ENCODE data around the gene MLEC.

Gene MLEC, protein sequence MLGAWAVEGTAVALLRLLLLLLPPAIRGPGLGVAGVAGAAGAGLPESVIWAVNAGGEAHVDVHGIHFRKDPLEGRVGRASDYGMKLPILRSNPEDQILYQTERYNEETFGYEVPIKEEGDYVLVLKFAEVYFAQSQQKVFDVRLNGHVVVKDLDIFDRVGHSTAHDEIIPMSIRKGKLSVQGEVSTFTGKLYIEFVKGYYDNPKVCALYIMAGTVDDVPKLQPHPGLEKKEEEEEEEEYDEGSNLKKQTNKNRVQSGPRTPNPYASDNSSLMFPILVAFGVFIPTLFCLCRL

DNA sequence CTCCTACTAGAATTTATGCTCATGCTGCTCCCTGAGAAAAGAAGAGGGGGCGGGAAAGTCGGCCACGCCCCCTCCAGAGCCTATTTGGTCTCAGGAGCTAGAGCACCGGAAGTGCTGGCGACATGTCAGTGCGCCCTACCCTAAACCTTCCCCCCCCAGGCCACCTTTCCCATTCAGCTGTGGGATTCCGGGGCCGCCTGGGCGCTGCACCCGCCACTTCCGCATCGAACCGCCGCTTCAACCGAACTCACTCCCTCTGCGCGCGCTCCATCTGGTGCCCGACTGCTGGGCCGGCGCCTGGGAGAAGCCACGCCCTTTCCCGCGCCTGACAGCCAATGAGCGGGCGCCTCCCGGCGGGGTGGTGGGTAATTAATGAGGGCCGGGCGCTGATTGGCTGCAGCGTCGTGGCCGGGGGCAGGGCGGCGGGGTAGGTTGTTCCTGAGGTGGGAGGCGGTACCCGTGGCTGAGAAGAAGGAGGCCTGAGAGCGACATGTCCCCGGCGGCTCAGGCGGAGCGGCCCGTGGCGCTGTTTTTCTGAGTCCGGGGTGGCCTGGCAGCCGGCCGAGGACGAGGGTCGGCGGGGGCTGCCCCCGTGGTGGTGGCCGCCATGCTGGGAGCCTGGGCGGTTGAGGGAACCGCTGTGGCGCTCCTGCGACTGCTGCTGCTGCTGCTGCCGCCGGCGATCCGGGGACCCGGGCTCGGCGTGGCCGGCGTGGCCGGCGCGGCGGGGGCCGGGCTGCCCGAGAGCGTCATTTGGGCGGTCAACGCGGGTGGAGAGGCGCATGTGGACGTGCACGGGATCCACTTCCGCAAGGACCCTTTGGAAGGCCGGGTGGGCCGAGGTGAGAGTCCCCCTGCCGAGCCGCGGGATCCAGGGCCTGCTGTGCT, at the start of gene MLEC:
Gene MLEC (plus strand): TSS at position 460 of the 888 bp plus-strand sequence. CDS start 148 bp downstream, at position 608.
- H3K27ac ChIP-seq (ENCODE audit: low read length): no peak within 1 kb of the TSS
- H3K4me1 ChIP-seq (ENCODE audit: control insufficient read depth, insufficient read depth, low read length): no peaks in the 10 kb centered on the region
- DNase-seq (ENCODE audit: low read depth, low spot score): peak; percentile 86
- H3K9me3 ChIP-seq (ENCODE audit: control insufficient read depth, insufficient read depth, low read length): no peaks in the 10 kb centered on the region
- no CpG with 5 or more reads among the region's 84 CpGs for WGBS (ENCODE audit: insufficient coverage, insufficient read length)
- no peaks in the 10 kb centered on the region for H3K36me3 ChIP-seq (ENCODE audit: control insufficient read depth, insufficient read depth, low read length)
- peak within 1 kb of the TSS; percentile 95 for H3K4me3 ChIP-seq (ENCODE audit: low read length)
- H3K27me3 ChIP-seq (ENCODE audit: control insufficient read depth, insufficient read depth, low read length): no peaks in the 10 kb centered on the region

DNA sequence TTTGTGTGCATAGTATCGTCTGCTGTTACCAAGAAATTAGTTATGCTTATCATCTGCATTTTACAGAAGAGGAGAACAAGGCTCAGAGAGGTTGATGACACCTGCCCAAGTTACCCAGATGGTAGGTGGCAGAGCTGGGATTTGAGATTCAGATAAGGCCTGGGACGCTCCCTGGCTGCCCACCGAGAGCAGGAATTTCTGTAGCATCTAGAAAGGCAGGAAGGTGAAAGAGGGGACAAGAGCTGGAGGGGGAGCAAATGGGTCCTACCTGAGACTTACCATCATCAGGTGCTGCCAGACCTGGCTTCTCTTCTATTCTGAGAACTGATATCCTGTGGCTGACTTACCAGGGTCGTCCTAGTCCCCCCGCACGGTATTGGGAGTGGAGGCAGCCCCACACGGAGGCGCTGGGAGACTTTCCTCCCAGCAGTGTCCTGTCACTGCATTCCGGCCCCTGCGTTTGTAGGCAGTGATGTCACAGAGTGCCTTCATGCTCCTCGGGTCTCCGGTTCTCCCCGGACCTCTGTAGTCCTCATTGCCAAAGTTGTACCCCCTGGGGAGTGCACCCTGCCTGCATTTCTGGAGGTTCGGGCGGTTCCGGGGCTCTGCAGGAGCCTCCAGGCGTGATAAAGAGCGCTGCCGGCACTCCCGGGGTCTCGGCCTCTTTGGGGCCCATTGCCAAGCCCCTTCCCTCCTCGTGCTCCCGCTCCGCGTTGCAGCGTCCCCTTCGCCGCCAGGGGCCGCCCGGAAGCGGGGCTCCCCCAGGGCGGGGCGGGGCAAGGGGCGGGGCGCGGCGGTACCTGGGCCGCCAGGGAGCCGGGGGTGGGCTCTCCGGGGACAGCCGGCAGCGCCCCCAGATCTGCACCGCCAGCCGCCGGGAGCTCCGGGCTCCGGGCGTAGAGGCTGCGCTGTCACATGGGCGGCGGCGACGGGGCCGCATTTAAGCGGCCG, 46.9 kb upstream of the MLEC start, which contains the start of gene CABP1:
Gene CABP1 (plus strand): TSS at position 856 of the 951 bp plus-strand sequence. CDS start 60 bp downstream, at position 916.
- DNase-seq (ENCODE audit: low read depth, low spot score): no peak

DNA sequence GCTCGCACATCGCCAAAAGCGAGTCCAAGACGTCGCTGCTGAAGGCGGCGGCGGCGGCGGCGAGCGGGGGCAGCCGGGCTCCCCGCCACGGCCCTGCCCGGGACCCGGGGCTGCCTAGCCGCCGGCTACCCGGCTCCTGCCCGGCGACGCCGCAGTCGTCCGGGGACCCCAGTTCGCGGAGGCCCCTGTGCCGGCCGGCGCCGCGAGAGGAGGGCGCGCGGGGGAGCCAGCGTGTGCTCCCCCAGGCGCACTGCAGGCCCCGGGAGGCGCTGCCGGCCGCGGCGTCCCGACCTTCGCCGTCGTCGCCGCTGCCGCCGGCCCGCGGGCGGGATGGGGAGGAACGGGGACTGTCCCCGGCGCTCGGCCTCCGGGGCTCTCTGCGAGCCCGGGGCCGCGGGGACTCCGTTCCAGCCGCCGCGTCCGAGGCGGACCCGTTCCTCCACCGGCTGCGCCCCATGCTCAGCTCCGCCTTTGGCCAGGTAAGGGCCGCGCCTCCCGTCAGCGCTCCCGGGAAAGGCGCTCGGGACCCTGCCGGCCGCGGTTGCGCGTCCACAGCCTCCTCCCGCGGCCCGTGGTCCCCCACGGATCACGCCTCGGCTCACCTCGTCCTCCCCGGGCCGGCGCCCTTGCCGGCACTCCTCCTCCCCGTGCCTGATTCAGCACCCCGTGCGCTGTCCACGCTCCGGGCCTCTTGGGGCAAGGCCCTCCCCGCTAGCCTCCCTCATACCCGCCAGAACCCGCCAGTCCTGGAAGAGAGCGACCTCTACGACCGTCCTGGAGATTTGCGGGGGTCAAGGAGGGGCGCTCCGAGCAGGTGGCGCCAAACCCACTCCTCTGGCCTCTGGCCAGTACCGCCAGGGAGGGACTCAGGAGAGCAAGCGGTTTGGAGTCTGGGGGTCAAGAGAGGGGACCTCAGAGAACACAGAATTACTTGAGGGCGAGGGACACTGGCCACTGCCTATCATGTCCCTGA, 45.8 kb upstream of the MLEC start:
- H3K27ac ChIP-seq (ENCODE audit: low read length): no peak overlapping the region
- H3K4me1 ChIP-seq (ENCODE audit: control insufficient read depth, insufficient read depth, low read length): peaks cover 5% of the 10 kb centered on the region
- peaks cover 4% of the 10 kb centered on the region; the same call in 1 of the 2 replicates for H3K27me3 ChIP-seq (ENCODE audit: control insufficient read depth, insufficient read depth, low read length)
- peak; percentile 61 for DNase-seq (ENCODE audit: low read depth, low spot score)
- H3K36me3 ChIP-seq (ENCODE audit: control insufficient read depth, insufficient read depth, low read length): no peaks in the 10 kb centered on the region
- no CpG with 5 or more reads among the region's 115 CpGs for WGBS (ENCODE audit: insufficient coverage, insufficient read length)
- H3K4me3 ChIP-seq (ENCODE audit: low read length): peak overlapping the region; percentile 75
- no peaks in the 10 kb centered on the region for H3K9me3 ChIP-seq (ENCODE audit: control insufficient read depth, insufficient read depth, low read length)

More for the DNA sequence above, 46.9 kb upstream of the MLEC start, which contains the start of gene CABP1:
- no peaks in the 10 kb centered on the region for H3K36me3 ChIP-seq (ENCODE audit: control insufficient read depth, insufficient read depth, low read length)
- WGBS (ENCODE audit: insufficient coverage, insufficient read length): no CpG with 5 or more reads among the region's 56 CpGs
- peak within 1 kb of the TSS; percentile 75 for H3K4me3 ChIP-seq (ENCODE audit: low read length)
- H3K27me3 ChIP-seq (ENCODE audit: control insufficient read depth, insufficient read depth, low read length): peaks cover 4% of the 10 kb centered on the region; the same call in 1 of the 2 replicates
- no peak within 1 kb of the TSS for H3K27ac ChIP-seq (ENCODE audit: low read length)
- H3K9me3 ChIP-seq (ENCODE audit: control insufficient read depth, insufficient read depth, low read length): no peaks in the 10 kb centered on the region
- H3K4me1 ChIP-seq (ENCODE audit: control insufficient read depth, insufficient read depth, low read length): peaks cover 5% of the 10 kb centered on the region

DNA sequence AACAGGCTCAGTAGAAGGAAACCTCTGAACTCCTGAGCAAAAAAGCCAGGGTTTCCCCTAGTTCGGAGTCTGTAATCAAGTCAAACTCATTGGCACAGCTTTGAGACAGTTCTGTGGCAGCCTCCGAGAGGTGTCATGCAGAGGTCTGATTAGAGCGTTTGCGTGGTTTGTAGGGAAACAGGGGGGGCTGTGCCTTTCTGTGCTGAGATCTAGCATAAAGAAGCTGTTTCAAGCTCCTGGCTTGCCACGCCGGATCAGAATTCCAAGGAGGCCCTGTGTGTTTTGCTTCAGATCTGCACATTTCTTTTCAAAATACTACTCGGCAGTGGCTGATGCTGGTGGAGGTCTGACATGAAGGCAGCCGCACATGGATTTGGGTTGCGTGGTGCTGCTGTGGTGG, 44.8 kb upstream of the MLEC start:
- Histone ChIP-seq H3K27me3 (ENCODE audit: control insufficient read depth, insufficient read depth, low read length) (peaks cover 4% of the 10 kb centered on the region; the same call in 1 of the 2 replicates), H3K4me3 (ENCODE audit: low read length) (no peak overlapping the region), H3K9me3 (ENCODE audit: control insufficient read depth, insufficient read depth, low read length) (no peaks in the 10 kb centered on the region), H3K4me1 (ENCODE audit: control insufficient read depth, insufficient read depth, low read length) (peaks cover 5% of the 10 kb centered on the region), H3K27ac (ENCODE audit: low read length) (no peak overlapping the region), H3K36me3 (ENCODE audit: control insufficient read depth, insufficient read depth, low read length) (no peaks in the 10 kb centered on the region)
- no peak for DNase-seq (ENCODE audit: low read depth, low spot score)
- no CpG with 5 or more reads among the region's 9 CpGs for WGBS (ENCODE audit: insufficient coverage, insufficient read length)

DNA sequence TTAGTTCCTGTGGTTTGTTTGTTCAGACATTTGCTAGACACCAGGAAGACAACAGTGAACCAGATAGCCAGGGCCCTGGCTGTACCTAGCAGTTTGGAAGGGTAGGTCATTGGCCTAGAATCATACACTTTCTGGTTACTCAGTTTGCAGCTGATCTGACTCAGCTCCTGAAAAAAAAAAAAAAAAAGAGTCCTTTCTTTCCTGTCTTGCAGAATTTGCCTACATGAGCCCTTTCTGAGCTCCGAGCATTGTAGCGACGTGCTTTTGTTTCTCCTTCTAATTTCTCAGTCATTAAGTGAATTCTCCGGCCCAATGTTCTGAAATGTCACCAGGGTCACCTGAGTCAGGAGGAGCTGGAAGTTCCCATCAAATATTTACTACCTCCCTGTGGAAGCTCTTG, 44.1 kb upstream of the MLEC start:
- Histone ChIP-seq H3K9me3 (ENCODE audit: control insufficient read depth, insufficient read depth, low read length) (no peaks in the 10 kb centered on the region), H3K27me3 (ENCODE audit: control insufficient read depth, insufficient read depth, low read length) (peaks cover 4% of the 10 kb centered on the region; the same call in 1 of the 2 replicates), H3K4me3 (ENCODE audit: low read length) (no peak overlapping the region), H3K36me3 (ENCODE audit: control insufficient read depth, insufficient read depth, low read length) (no peaks in the 10 kb centered on the region), H3K4me1 (ENCODE audit: control insufficient read depth, insufficient read depth, low read length) (peaks cover 5% of the 10 kb centered on the region), H3K27ac (ENCODE audit: low read length) (no peak overlapping the region)
- DNase-seq (ENCODE audit: low read depth, low spot score): no peak
- WGBS (ENCODE audit: insufficient coverage, insufficient read length): no CpG with 5 or more reads among the region's 4 CpGs

DNA sequence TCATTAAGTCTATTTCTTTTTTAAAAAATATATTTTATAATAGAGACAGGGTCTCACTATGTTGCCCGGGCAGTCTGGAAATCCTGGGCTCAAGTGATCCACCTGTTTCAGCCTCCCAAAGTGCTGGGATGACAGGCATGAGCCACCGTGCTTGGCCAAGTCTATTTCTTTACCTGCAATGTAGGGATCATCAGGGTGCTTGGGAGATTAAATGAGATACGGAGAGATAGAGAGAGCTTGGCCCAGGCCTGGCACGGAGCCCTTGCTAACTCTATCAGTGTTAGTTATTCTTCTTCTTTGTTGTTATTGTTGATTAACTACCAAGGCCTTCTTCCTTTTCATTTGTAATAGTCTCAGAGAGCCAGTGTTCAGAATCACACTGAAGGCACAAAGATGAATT, 43.4 kb upstream of the MLEC start:
- H3K9me3 ChIP-seq (ENCODE audit: control insufficient read depth, insufficient read depth, low read length): no peaks in the 10 kb centered on the region
- H3K36me3 ChIP-seq (ENCODE audit: control insufficient read depth, insufficient read depth, low read length): no peaks in the 10 kb centered on the region
- H3K4me1 ChIP-seq (ENCODE audit: control insufficient read depth, insufficient read depth, low read length): peaks cover 5% of the 10 kb centered on the region
- no peak overlapping the region for H3K27ac ChIP-seq (ENCODE audit: low read length)
- peaks cover 4% of the 10 kb centered on the region; the same call in 1 of the 2 replicates for H3K27me3 ChIP-seq (ENCODE audit: control insufficient read depth, insufficient read depth, low read length)
- no CpG with 5 or more reads among the region's 4 CpGs for WGBS (ENCODE audit: insufficient coverage, insufficient read length)
- no peak overlapping the region for H3K4me3 ChIP-seq (ENCODE audit: low read length)
- DNase-seq (ENCODE audit: low read depth, low spot score): no peak

DNA sequence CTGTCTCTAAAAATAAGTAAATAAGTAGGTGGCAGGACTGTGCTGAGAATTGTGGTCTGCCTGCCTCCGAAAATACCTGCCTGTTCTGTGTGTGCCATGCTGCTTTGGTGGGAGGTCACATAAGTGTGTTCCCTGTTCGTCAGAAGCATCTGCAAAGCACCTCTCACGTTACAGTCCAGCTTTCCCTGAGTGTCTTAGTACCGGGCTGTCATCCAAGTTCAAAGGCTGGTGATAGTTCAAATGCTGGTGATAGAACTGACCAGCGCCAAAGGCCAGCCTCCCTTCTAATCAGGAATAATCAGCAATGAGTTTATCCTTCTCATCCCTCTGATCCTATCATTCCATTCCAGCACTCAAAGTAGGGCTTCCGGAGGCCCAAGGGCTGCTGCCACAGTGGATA, 40.9 kb upstream of the MLEC start:
- Histone ChIP-seq H3K4me1 (ENCODE audit: control insufficient read depth, insufficient read depth, low read length) (peaks cover 3% of the 10 kb centered on the region; the same call in 1 of the 2 replicates), H3K9me3 (ENCODE audit: control insufficient read depth, insufficient read depth, low read length) (no peaks in the 10 kb centered on the region), H3K4me3 (ENCODE audit: low read length) (no peak overlapping the region), H3K27me3 (ENCODE audit: control insufficient read depth, insufficient read depth, low read length) (peaks cover 4% of the 10 kb centered on the region; the same call in 1 of the 2 replicates), H3K36me3 (ENCODE audit: control insufficient read depth, insufficient read depth, low read length) (no peaks in the 10 kb centered on the region), H3K27ac (ENCODE audit: low read length) (no peak overlapping the region)
- no CpG with 5 or more reads among the region's 6 CpGs for WGBS (ENCODE audit: insufficient coverage, insufficient read length)
- DNase-seq (ENCODE audit: low read depth, low spot score): no peak

DNA sequence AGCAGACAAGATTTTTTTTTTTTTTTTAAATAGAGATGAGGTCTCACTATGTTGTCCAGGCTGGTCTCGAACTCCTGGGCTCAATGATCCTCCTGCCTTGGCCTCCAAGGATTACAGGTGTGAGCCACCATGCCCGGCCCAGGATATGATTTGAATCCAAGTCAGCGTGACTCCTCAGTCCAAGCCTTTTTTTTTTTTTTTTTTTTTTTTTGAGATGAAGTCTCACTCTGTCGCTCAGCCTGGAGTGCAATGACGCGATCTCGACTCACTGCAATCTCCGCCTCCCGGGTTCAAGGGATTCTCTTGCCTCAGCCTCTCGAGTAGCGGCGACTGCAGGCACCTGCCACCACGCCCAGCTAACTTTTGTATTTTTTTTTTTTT, 39.6 kb upstream of the MLEC start:
- no peak for DNase-seq (ENCODE audit: low read depth, low spot score)
- no CpG with 5 or more reads among the region's 13 CpGs for WGBS (ENCODE audit: insufficient coverage, insufficient read length)
- H3K27me3 ChIP-seq (ENCODE audit: control insufficient read depth, insufficient read depth, low read length): peaks cover under 1% of the 10 kb centered on the region; the same call in 1 of the 2 replicates

More for the DNA sequence above, 39.6 kb upstream of the MLEC start:
- H3K9me3 ChIP-seq (ENCODE audit: control insufficient read depth, insufficient read depth, low read length): no peaks in the 10 kb centered on the region
- H3K27ac ChIP-seq (ENCODE audit: low read length): no peak overlapping the region
- no peaks in the 10 kb centered on the region for H3K4me1 ChIP-seq (ENCODE audit: control insufficient read depth, insufficient read depth, low read length)
- no peak overlapping the region for H3K4me3 ChIP-seq (ENCODE audit: low read length)
- H3K36me3 ChIP-seq (ENCODE audit: control insufficient read depth, insufficient read depth, low read length): no peaks in the 10 kb centered on the region

All from iPS DF 6.9 (cell line).